ENCODE data around the gene DGLUCY.

- TF ChIP-seq ESRRG (CRISPR knock-in tag; IDR thresholded peaks at IDR 0.05) = no peak
- TF ChIP-seq PATZ1 (CRISPR knock-in tag; IDR thresholded peaks at IDR 0.05; ENCODE audit: borderline replicate concordance) = no peak
These were observed 113.3 kb downstream of the DGLUCY start for GRCh38 chr14:91227183-91227628.

Measured in SK-N-SH treated with all-trans-retinoic acid at 6 μM for 48 hours (cell line).